Stromal cell of bone marrow (primary cell): ENCODE measurements around the gene DEF6.
"Not testable (repeated sequence)": the region's sequence is repeated elsewhere in the genome, so short reads cannot be mapped to it uniquely, and the experiment has no call there.

Source experiments
- DNase-seq: peaks from one replicate; pipeline ENCODE4 v3.0.0-alpha.2; 2012; ENCODE audit warnings: low read depth

Gene DEF6

DNA sequence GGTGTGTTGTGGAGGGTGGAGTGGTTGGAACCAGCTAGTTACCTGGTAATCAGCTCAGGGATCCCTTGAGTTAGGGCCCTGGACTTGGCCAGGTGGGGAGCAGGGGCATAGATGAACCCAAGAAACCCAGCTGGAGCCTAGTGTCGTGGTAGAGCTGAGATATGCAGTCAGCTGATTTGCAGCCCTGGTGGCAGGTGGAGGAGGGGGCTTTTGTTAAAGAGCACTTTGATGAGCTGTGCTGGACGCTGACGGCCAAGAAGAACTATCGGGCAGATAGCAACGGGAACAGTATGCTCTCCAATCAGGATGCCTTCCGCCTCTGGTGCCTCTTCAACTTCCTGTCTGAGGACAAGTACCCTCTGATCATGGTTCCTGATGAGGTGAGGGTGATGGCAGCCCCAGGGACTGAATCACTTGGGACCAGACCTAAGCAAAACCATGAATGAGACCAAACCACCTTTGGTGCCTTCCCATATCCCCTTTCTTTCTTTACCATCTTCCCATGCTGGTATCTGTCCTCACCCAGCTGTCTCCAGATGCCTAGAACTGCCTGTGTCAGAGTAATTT lies 12.7 kb downstream of the DEF6 start:
- no peak for DNase-seq

DNA sequence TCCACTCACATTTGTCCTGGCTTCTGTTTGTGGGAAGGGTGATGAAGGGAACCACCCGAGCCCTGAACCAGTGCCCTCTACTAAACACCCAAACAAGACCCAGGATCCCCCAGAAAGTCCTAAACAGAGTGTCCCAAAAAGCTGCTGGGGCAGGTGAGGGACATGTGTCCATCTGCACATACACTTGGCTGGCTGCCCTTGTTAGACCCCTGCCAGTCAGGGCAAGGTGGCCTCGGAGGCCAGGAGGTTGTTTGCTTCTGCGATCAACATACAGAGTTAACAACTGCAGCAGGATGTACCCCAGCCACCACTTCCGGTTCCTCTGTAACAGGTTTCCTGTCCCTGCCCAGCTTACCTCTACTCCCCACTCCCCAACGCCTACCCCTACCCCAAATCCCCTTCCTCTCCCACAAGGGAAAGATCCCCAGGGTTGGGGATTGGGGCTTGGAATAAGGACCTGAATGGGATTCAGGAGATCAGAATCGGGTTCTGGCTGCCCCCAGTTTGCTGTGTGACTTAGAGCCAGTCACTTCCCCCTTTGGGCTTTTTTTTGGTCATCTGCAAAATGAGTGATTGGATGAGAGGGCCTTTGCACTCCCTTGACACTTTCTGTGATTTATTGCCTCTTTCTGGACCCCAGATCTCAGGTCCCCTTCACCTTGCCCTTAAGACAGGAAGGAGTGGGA lies 13.9 kb downstream of the DEF6 start:
- DNase-seq, result no peak

DNA sequence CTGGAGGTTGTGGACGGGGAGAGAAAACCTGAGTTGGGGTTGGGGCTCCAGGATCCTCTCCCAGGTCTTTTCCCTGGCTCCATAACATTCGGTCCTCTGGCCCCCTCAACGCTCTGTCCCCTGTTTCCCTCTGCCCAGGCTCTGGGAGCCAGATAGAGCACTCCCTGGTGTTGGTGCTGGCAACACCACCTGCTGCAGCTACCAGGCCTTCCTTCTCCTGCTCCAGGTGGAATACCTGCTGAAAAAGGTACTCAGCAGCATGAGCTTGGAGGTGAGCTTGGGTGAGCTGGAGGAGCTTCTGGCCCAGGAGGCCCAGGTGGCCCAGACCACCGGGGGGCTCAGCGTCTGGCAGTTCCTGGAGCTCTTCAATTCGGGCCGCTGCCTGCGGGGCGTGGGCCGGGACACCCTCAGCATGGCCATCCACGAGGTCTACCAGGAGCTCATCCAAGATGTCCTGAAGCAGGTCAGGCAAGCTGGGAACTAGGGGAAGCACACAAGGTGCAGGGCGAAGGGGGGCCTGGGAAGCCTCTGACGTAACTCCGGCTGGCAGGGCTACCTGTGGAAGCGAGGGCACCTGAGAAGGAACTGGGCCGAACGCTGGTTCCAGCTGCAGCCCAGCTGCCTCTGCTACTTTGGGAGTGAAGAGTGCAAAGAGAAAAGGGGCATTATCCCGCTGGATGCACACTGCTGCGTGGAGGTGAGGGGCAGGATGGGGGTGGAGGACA lies 14.6 kb downstream of the DEF6 start:
- DNase-seq, result no peak

DNA sequence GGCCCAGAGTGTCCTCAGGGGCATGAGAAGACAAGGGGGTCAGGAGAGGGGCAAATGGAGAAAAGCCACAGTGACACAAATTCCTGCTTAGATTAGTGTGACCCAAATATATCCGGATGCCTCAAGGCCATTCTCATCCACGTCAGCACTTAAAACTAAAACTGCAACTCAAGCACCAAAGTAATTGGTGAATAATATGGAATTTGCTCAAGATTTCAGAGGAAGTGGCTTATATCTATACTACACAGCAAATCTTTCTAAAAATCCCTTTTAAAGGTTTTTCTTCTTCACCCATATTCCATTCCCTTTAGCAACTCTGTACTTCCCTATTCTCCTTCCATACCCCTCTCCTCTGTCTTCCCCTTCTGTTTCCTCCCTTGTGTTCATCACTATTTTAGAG lies 15.2 kb downstream of the DEF6 start:
- DNase-seq, result no peak

DNA sequence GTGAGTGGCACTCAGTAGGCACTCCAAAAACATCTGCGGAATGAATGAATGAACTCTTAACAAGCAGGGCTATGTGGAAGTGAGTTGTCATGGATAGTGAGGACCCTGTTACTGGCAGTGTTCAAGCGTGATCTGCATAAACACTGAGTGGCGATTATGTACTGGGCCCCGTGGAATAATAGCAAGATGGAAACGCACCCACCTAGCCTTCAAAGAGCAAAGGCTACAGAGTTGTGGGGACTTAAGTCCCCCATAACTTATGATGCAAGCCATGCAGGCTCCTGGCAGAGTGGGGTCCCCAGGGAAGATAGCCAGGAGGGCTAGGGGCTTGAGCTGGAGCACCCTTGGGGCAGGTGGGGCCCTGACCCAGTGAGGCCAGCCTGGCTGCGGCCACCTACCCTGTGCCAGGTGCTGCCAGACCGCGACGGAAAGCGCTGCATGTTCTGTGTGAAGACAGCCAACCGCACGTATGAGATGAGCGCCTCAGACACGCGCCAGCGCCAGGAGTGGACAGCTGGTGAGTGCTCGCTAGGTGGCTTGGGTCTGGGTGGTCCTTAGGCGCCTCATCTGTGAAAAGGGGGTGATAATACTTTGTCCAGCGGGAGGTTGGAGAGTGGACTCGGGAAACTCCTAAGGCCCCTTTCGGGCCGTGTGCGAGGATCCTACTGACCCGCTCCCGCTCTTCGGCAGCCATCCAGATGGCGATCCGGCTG lies 20.0 kb downstream of the DEF6 start:
- no peak for DNase-seq

DNA sequence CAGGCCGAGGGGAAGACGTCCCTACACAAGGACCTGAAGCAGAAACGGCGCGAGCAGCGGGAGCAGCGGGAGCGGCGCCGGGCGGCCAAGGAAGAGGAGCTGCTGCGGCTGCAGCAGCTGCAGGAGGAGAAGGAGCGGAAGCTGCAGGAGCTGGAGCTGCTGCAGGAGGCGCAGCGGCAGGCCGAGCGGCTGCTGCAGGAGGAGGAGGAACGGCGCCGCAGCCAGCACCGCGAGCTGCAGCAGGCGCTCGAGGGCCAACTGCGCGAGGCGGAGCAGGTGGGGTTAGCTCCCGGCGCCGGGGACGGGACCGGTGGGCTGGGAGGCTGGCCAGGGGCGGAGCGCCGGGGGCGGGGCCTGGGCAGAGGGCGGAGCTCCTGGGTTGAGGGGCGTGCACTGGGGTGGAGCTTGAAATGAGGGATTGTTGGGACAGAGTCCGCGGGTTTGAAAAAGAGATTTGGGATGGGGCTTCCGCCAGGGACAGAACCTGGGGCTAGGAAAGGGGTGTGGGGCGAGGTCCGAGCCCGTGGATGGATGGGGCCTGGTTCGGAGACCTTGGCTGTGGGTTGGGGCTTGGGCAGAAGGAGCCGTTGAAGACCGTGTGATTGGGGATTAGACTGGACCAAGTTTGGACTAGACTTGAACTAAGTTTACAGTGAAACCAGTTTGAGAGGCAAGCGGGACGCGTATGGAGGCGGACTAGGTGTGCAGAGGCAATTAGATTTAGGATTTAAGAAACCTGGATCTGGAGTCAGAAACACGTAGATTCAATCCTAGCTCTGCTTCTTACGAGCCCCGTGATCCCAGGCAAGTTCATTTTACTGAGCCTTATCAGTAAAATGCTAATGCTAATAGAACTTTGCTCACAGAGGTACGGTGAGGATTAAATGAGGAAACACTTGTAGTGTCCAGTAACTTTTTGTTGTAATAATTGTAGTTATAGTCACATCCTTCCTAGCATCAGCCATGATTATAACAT lies 20.9 kb downstream of the DEF6 start:
- peak; percentile 44 for DNase-seq

DNA sequence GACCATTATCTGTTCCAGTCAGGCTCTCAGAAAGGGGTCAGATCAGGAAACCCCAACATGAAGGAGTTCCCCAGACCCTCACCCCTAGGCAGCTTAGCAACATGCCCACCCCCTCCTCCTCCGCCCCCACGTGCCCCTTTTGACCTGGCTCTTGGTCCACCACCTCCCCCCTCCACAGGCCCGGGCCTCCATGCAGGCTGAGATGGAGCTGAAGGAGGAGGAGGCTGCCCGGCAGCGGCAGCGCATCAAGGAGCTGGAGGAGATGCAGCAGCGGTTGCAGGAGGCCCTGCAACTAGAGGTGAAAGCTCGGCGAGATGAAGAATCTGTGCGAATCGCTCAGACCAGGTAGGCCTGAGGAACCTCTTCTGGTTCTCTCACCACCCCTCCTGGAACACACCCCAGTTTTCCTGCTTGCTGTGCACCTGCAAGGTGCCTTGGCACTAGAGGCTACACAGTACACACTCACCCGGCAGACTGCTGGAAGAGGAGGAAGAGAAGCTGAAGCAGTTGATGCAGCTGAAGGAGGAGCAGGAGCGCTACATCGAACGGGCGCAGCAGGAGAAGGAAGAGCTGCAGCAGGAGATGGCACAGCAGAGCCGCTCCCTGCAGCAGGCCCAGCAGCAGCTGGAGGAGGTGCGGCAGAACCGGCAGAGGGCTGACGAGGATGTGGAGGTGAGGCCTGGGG lies 21.9 kb downstream of the DEF6 start:
- no peak for DNase-seq

DNA sequence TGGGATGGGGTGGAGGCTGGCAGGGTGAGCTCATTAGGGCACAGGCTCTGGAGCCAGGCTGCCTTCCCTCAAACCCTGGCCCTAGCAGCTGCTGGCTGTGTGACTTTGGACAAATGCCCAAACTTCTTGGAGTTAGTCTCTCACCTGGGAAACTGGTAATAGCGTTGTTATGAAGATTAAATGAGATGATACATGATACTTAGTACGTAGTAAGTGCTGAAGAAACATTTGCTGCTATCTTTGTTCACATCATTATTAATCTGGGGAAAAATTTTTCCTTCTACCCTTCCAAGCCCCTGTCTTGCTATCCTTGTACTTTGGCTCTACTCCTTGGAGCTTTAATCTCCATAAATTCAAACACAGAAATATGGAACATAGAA lies 22.4 kb downstream of the DEF6 start:
- DNase-seq, result no peak

DNA sequence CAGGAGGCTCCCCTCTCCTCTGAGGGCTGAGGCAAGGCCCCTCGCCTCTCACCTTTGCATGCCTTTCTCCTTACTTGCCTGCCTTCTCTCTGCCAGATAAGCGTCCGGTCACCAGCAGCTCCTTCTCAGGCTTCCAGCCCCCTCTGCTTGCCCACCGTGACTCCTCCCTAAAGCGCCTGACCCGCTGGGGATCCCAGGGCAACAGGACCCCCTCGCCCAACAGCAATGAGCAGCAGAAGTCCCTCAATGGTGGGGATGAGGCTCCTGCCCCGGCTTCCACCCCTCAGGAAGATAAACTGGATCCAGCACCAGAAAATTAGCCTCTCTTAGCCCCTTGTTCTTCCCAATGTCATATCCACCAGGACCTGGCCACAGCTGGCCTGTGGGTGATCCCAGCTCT lies 23.5 kb downstream of the DEF6 start:
- no peak for DNase-seq

DNA sequence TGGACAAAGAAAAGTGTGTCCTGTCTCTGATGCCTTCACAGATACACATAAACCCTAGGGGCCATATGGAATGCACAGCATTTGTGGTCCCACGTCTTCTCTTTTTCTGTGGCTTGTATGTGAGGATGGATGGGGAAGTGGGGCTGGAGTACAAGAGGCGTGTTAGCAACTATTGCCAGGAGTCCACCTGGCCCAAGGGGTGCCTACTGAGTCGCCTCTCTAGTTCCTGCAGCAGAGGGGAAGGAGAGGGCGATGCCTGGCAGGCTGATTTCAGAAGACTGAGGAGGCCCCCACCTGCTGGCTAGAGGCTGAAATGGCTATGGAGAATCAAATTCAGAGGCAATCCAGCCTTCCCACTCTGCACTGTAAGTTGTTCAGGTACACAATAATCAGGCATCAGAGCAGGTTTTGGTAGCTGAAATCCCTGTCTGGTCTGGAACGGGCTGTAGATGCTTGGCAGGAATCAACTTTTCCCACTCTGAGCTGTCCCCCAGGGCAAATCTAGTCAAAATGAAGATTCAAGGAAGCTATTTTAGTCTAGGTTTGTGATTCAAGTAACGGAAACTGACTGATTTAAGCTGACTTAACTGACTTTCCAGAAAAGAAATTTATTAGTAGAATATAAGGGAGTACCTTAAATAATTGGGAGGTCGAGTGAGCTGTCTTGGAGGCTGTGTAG lies 29.9 kb downstream of the DEF6 start:
- no peak for DNase-seq

DNA sequence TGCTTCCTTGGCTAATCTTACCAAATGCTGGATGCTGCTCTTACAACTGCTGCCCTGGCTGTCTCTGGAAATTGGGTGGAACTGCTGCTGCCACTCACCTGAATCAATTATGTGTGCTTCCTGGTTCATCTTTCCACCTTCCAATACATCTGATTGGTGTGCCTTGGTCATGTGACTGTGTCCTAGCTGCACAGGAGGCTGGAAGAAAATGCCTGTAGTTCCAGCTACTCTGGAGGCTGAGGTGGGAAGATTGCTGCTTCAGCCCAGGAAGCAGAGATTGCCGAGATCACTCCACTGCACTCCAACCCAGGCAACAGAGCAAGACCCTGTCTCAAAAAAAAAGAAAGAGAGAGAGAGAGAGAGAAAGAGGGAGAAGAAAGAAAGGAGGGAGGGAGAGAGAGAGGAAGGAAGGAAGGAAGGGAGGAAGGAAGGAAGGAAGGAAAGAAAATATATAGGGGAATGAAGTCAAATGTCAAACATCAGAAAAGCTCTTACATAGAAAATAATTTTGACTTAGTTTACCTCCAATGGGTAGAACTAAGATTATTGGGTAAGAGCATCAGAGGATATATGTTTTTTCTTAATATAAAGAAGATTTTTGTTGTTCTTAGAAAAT lies 30.6 kb downstream of the DEF6 start:
- DNase-seq, result no peak

DNA sequence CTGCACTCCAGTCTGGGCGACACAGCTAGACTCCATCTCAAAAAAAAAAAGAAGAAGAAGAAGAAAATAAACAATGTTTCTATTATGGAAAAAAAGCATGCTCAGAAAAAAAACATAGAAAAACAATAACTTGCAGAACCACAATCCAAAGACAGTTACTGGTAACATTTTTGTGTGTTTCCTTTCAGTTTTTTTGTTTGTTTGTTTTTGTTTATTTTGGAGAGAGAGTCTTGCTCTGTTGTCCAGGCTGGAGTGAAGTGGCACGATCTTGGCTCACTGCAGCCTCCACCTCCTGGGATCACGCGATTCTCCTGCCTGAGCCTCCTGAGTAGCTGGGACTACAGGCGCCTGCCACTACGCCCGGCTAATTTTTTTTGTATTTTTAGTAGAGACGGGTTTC lies 31.3 kb downstream of the DEF6 start:
- not testable (repeated sequence) for DNase-seq

DNA sequence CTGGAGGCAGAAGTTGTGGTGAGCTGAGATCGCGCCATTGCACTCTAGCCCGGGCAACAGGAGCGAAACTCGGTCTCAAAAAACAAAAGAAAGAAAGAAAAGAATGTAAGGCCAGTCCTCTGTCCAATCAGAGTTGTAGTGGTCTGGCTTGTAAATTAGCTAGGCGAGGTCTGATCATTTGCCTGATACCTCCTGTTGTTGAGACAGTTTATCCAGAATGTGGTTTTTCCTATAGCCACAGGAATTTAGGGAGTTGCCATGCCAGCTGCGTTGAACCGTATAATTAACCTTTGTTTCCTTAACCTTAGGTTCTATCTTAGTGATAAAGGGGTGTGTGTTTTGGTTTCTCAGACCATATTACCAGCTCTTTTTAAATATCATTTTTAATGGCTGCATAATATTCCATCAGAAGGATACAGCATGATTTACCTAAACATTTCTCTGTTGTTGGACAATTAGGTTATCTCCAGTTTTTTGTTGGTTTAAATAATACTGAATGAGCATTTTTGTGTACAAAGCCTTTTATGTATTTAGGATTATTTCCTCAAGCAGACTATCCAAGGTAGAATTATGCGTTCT lies 33.0 kb downstream of the DEF6 start:
- no peak for DNase-seq

DNA sequence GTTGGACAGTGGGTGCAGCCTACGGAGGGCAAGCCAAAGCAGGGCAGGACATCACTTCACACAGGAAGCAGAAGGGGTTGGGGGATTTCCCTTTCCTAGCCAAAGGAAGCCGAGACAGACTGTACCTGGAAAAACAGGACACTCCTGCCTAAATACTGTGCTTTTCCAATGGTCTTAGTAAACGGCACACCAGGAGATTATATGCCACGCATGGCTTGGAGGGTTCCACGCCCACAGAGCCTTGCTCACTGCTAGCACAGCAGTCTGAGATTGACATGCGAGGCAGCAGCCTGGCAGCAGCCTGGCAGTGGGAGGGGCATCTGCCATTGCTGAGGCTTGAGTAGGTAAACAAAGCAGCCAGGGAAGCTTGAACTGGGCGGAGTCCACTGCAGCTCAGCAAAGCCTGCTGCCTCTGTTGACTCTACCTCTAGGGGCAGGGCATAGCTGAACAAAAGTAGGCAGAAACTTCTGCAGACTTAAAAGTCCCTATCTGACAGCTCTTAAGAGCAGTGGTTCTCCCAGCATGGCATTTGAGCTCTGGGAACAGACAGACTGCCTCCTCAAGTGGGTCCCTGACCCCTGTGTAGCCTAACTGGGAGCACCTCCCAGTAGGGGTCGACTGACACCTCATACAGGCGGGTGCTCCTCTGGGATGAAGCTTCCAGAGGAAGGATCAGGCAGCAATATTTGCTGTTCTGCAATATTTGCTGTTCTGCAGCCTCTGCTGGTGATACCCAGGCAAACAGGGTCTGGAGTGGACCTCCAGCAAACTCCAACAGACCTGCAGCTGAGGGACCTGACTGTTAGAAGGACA lies 34.7 kb downstream of the DEF6 start:
- DNase-seq, result not testable (repeated sequence)

DNA sequence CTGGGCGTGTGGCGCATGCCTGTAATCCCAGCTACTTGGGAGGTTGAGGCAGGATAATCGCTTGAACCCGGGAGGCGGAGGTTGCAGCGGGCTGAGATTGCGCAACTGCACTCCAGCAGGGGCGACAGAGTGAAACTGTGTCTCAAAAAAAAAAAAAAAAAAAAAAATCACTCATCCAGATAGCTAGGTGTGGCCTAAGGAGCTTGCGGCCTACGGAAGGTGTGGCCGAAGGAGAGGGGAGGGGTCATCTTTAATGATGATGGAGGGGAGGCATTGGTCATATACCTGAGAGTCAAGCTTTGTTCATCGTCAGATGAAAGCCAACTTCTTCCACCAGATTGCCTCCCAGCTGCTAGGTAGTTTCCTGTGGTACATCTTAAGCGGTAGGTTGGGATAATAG lies 43.9 kb downstream of the DEF6 start:
- no peak for DNase-seq

DNA sequence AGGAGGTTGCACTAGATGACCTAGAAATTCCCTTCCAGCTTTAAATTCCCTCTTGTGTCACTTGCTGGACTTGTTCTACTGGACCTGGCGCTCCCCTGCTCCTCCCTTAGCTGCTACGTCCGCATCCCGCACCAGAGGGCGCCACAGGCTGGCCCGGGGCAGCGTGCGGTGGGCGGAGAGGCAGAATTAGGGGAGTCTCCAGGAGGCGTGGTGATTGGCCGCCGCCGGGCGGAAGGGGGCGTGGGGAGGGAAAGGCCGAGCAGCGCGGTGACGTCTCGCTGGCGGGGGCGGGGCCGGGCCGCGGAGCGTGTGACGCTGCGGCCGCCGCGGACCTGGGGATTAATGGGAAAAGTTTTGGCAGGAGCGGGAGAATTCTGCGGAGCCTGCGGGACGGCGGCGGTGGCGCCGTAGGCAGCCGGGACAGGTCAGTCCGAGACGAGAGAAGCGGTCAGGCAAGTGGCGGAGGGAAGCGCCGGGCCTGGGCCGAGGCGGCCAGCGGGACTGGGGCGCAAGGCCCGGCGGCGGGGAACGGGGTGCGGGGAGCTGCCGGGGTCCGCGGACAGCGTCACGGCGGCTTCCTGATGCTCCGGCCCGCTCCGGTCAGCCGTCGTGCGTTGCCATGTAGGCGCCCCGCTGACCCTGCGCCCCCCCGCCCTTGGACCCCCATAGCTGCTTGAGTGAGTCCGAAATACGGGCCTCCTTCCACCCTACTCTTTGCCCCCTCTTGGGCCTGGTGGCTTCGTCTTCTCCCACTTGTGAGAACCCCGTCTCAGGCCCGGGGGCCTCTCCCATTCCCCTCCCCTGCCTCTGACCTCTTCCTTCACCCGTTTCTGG lies 44.9 kb downstream of the DEF6 start, which contains the start of gene PPARD:
Gene PPARD, plus strand, starts transcription at position 301 of the 834 bp plus-strand sequence. CDS start 68,530 bp downstream, outside the sequence.
- peak; percentile 90 for DNase-seq

DNA sequence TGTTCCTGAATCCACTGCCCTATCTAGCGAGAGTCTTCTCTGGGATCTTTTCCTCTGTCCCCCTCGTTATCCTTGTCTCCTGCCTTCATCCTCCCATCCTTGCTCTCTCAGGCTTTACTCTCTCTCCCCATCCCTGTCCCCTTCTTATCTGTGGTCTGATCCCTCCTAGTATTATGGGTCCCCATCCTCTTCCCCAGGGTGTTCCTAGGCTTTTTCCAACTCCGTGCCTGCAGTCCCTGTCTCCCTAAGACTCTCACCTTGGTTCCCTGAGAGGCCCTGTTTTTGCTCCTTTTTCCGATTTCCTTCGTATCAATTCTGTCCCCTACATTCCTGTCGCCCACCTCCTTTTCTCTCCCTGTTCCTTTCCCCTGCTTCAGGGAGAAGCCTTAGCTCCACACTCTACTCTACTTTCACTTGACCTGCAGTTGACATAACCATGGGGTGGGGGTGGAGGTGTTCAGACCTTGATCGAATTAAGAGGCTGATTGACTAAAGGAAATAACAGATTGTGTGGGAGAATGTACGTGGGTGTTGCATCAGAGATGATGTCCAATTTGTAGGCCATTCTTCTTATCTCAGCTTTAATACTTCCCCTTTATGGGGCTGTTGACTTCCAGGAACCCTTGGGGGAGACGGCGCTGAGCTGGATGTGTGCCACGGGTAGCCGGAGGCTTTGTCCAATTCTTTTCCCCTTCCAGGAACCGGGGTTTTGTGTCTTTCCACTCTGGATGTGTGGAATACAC lies 45.6 kb downstream of the DEF6 start:
- no peak for DNase-seq
